PC-9 (cell line): ENCODE measurements around the gene SNX33. TPM values are rescaled to one million over a fixed set of nuclear protein-coding genes. Genes with fewer than 3 reads are reported as not detected.
"Not testable (repeated sequence)": the region's sequence is repeated elsewhere in the genome, so short reads cannot be mapped to it uniquely, and the experiment has no call there.

Experiments used
- BruUV-seq: library from RNA; stranded (reverse); fragments of 400-500 nt; replicated peaks from 2 replicates; lab custom pipeline; 2021; lab: Mats Ljungman, UMichigan
- CTCF ChIA-PET: fragments of 300-600 bp; sonication (Branson Sonifier 250); formaldehyde crosslinking; loops from one replicate; lab custom pipeline; 2022; ENCODE audit warnings: antibody characterized with exemption; lab: Charles Lee
- POLR2A ChIA-PET: fragments of 300-600 bp; sonication (Branson Sonifier 250); formaldehyde crosslinking; loops from one replicate; lab custom pipeline; 2022; ENCODE audit warnings: antibody characterized with exemption; ENCODE audit not compliant: unreplicated experiment; lab: Charles Lee
- DNase-seq, 2 experiments: peaks; one replicate each; pipeline versions ENCODE4 v3.0.0 to v3.0.0-alpha.2; 2015 to 2022; ENCODE audit warnings: mixed read lengths in 1 of 2
- H2AFZ ChIP-seq: fragments of 200-600 bp; sonication (generic); 2 replicates; pipeline ENCODE4 v1.8.1; 2017; ENCODE audit warnings: antibody characterized with exemption
- H3F3A ChIP-seq: fragments of 200-600 bp; sonication (generic); 2 replicates; pipeline ENCODE4 v1.8.1; 2017; ENCODE audit warnings: antibody characterized with exemption, mild to moderate bottlenecking, low read depth; ENCODE audit not compliant: insufficient read depth
- H3K27ac ChIP-seq: fragments of 200-600 bp; sonication (generic); 2 replicates; pipeline ENCODE4 v1.6.1; 2016; ENCODE audit warnings: mixed run types
- H3K27me3 ChIP-seq: fragments of 200-600 bp; sonication (generic); 2 replicates; pipeline ENCODE4 v1.6.1; 2016; ENCODE audit warnings: low read depth, mixed run types; ENCODE audit not compliant: insufficient read depth
- H3K36me3 ChIP-seq: fragments of 200-600 bp; sonication (generic); 2 replicates; pipeline ENCODE4 v1.6.1; 2016; ENCODE audit warnings: low read depth, mixed run types
- H3K4me1 ChIP-seq: fragments of 200-600 bp; sonication (generic); replicated peaks from 2 replicates; pipeline ENCODE4 v1.6.1; 2016; ENCODE audit warnings: mixed run types; ENCODE audit not compliant: insufficient read depth
- H3K4me2 ChIP-seq: fragments of 200-600 bp; sonication (generic); 2 replicates; pipeline ENCODE4 v1.6.1; 2017; ENCODE audit warnings: mixed run types
- H3K4me3 ChIP-seq: fragments of 200-600 bp; sonication (generic); 2 replicates; pipeline ENCODE4 v1.6.1; 2016; ENCODE audit warnings: mixed run types
- H3K79me2 ChIP-seq: fragments of 200-600 bp; sonication (generic); 2 replicates; pipeline ENCODE4 v1.6.1; 2017; ENCODE audit warnings: low read depth, mixed run types
- H3K9me2 ChIP-seq: fragments of 200-600 bp; sonication (generic); 2 replicates; pipeline ENCODE4 v1.8.1; 2017; ENCODE audit warnings: mild to moderate bottlenecking; ENCODE audit not compliant: insufficient read depth
- H3K9me3 ChIP-seq: fragments of 200-600 bp; sonication (generic); 2 replicates; pipeline ENCODE4 v1.8.1; 2016; ENCODE audit warnings: low read depth; ENCODE audit not compliant: insufficient read depth
- H4K20me1 ChIP-seq: fragments of 200-600 bp; sonication (generic); 2 replicates; pipeline ENCODE4 v1.8.1; 2017; ENCODE audit not compliant: insufficient read depth
- CTCF ChIP-seq: fragments of 200-600 bp; sonication (generic); conservative IDR thresholded peaks from 2 replicates; pipeline ENCODE4 v1.6.1; 2017; ENCODE audit warnings: mixed run types, antibody characterized with exemption, mild to moderate bottlenecking, moderate library complexity
- EZH2 ChIP-seq: fragments of 200-600 bp; sonication (generic); IDR thresholded peaks from 2 replicates; pipeline ENCODE4 v1.8.0; 2017; ENCODE audit warnings: antibody characterized with exemption, low read depth
- intact Hi-C: fragments of 100-400 bp; cut with micrococcal nuclease; formaldehyde crosslinking; loops from one replicate; pipeline ENCODE4 v1.10.0; 2022; ENCODE audit not compliant: unreplicated experiment
- total RNA-seq: library from RNA; stranded (reverse); gene quantifications from 2 replicates; pipeline ENCODE4 v1.2.3, GENCODE V29; 2021

Gene SNX33
- total RNA-seq, 1 experiment from 2014 or later, result 27.8 TPM

- Histone ChIP-seq H3K4me2 (no peak overlapping the region), H3K9me2 (no peaks in the 10 kb centered on the region), H3F3A (peaks cover 16% of the 10 kb centered on the region; the same call in 1 of the 2 replicates), H3K4me1 (peaks cover 11% of the 10 kb centered on the region; the same call in 1 of the 2 replicates), H3K36me3 (no peaks in the 10 kb centered on the region), H3K27me3 (no peaks in the 10 kb centered on the region), H3K27ac (no peak overlapping the region), H3K79me2 (no peaks in the 10 kb centered on the region), H4K20me1 (no peaks in the 10 kb centered on the region), H3K9me3 (no peaks in the 10 kb centered on the region), H2AFZ (no peak overlapping the region), H3K4me3 (no peak overlapping the region)
- DNase-seq, result no peak
- POLR2A ChIA-PET, result interaction anchor here (0.7 kb wide), 2 partner anchors 37 to 65 kb away, joined by 3 to 12 read pairs; no protein-coding TSS in a partner anchor
- TF ChIP-seq EZH2 (no peak), CTCF (no peak)
- intact Hi-C loops, result no loop called here
- BruUV-seq, result no TSS peak
- CTCF ChIA-PET, result no interaction called here
These were observed 49.8 kb downstream of the SNX33 start for GRCh38 chr15:75697523-75697922.

DNA sequence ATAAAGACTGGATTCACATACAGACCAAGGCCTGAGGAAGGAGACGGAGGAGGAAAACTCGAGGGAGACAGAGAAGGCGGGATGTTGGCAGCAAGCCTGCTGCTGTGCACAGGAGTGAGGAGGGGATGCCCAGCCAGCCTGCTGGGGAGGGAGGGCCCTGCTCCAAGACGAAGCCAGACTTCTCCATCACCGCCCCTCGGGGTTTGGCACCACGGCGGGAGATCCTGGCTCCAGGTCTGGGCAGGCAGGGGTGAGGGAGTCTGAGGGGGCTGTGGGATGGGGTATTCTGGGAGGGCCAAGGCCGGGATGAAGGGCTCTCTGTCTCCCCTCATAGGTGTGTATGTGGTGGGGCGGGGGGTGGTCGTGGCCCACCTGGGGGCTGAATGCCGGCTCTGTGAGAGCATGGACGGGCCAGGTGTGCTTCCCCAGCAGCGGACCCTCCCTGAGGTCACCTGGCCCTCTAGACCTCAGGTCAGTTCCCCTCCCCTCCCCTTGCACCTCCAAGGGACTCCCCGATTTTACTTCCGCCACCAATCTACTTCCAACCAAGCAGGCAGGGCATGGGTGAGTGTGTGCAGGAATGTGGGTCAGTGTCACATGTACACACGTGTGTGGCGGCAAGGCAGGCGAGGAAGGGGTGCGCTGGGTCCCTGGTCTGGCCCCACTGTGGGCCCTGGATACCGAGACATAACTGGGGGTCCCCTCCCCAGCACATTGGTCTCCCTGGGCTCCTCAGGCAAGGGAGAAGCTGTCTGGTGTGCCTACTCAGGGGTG is 50.4 kb downstream of the SNX33 start:
- CTCF ChIA-PET, H3K4me3 ChIP-seq: not testable (repeated sequence)

DNA sequence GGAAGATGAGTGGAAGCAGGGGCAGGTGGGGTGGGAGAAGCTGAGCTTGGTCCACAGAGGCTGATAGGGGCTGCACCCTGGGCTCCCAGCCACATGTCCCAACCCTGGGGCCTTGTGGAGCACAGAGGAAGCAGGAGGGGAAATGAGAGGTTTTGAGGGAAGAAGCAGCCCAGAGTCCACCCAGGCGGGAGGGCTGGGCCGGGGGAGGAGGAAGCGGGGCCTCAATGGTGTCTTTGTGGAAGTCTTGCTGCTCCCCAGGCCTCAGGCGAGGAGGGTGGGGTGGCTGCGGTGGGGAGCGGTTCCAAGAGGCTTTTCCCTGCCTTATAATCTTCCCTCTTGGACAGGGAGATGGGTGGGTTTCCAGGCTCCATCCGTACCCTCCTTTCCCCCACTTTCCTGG is 51.8 kb downstream of the SNX33 start:
- Histone ChIP-seq H3F3A (peaks cover 13% of the 10 kb centered on the region; the same call in 1 of the 2 replicates), H3K4me1 (peaks cover 15% of the 10 kb centered on the region)
- H4K20me1 ChIP-seq, BruUV-seq, H3K4me3 ChIP-seq, intact Hi-C loops, CTCF ChIA-PET, H3K79me2 ChIP-seq, POLR2A ChIA-PET, DNase-seq, H3K9me3 ChIP-seq, H3K36me3 ChIP-seq, H3K4me2 ChIP-seq, H3K27me3 ChIP-seq, H3K9me2 ChIP-seq, H2AFZ ChIP-seq, H3K27ac ChIP-seq: not testable (repeated sequence)

More for the DNA sequence above, 50.4 kb downstream of the SNX33 start:
- intact Hi-C loops, DNase-seq, BruUV-seq, H3K27ac ChIP-seq, H3K79me2 ChIP-seq, H3K4me2 ChIP-seq, H3K9me2 ChIP-seq, H4K20me1 ChIP-seq, H3K9me3 ChIP-seq, H3K27me3 ChIP-seq, H2AFZ ChIP-seq, H3K36me3 ChIP-seq: not testable (repeated sequence)
- H3K4me1 ChIP-seq, result peaks cover 11% of the 10 kb centered on the region; the same call in 1 of the 2 replicates
- POLR2A ChIA-PET, result interaction anchor here (0.7 kb wide), 1 partner anchor 37 kb away, joined by 3 read pairs; no protein-coding TSS in a partner anchor
- peaks cover 16% of the 10 kb centered on the region; the same call in 1 of the 2 replicates for H3F3A ChIP-seq

DNA sequence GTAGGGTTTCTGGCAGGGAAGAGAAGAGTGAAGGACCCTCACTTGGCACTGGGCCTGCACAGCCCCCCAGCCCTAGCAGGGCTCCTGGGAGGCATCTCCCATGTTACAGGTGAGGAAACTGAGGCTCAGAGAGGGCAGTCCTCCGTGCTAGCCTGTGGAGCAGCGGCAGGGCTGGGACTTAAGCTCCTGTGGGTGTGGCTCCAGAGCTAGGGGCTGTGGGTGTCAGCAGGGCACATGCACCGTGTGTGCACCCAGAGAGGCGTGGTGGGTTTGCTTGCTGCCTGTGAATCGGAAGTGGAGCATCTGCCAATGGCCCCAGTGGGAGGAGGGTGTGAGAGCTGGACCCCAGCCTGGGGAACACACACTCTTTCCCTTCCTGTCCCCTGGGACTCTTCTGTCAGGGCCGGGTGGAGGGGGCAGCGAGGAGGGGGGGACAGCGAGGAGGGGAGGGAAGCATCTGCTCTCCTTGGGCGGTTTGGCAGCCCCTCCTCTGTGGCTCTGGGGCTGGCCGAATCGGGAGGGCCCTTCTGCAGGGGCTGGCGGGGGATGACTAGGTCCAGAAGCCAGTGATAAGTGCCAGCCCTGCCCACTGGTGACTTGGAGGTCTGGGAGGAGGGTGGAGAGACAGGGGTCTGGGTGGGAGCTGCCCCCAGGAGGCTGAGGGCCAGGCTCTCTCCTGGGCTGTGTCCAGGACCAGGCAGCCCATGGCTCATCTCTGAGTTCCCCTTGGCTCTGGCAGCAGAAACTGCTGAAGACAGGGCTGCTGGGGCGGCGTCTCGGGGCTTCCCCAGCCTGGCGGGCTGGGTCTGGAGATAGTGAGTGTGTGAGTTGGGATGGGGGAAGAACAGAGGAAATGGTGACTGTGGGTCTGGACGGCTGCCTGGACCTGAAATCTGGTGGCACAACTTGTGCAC is 52.5 kb downstream of the SNX33 start:
- intact Hi-C loops, H4K20me1 ChIP-seq, BruUV-seq, H3K4me1 ChIP-seq, H3K27me3 ChIP-seq, H3K4me2 ChIP-seq, POLR2A ChIA-PET, DNase-seq, H3K4me3 ChIP-seq, H3F3A ChIP-seq, H3K79me2 ChIP-seq, H3K27ac ChIP-seq, H3K9me2 ChIP-seq, CTCF ChIA-PET, H3K9me3 ChIP-seq, H2AFZ ChIP-seq, H3K36me3 ChIP-seq: not testable (repeated sequence)

GRCh38 chr15:75701071-75702003 is 53.6 kb downstream of the SNX33 start:
- intact Hi-C loops, DNase-seq, POLR2A ChIA-PET, H3F3A ChIP-seq, H3K4me1 ChIP-seq, H3K9me2 ChIP-seq, CTCF ChIA-PET, H3K4me3 ChIP-seq, H2AFZ ChIP-seq, H3K27me3 ChIP-seq, BruUV-seq, H3K27ac ChIP-seq, H3K36me3 ChIP-seq, H3K9me3 ChIP-seq, H4K20me1 ChIP-seq, H3K4me2 ChIP-seq, H3K79me2 ChIP-seq: not testable (repeated sequence)
